GM18505 (cell line): ENCODE data around the gene RABGAP1L.

ENCODE experiments used
- ATAC-seq: cut with Tn5 transposase; IDR thresholded peaks from one replicate; pipeline ENCODE4 v1.9.1; 2021; ENCODE audit not compliant: unreplicated experiment
- POLR2A ChIP-seq: IDR thresholded peaks from 4 replicates; pipeline ENCODE4 v1.6.1; 2011; ENCODE audit warnings: borderline replicate concordance; ENCODE audit not compliant: insufficient read depth, insufficient read length; ENCODE audit errors: extremely low read depth

RABGAP1L gene

DNA sequence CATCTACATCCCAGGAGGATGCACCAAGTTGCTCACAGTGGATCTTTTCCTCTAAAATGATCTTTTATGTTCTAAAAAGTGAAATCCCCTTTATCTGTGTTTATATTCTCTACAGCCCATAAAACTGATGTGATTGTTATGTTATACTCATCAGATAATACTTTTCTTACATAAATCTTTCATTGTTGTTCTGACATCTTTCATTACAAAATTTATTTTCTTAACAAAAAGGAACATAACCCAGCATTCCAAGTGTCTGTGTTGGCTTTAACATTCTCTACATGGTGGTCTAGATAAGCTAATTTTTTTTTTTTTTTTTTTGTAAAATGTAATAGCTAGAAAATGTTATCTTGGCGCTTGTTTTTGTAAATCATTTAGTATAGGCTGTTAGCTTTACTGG is 832.2 kb downstream of the RABGAP1L start:
- no peak for TF ChIP-seq POLR2A
- no peak for ATAC-seq

DNA sequence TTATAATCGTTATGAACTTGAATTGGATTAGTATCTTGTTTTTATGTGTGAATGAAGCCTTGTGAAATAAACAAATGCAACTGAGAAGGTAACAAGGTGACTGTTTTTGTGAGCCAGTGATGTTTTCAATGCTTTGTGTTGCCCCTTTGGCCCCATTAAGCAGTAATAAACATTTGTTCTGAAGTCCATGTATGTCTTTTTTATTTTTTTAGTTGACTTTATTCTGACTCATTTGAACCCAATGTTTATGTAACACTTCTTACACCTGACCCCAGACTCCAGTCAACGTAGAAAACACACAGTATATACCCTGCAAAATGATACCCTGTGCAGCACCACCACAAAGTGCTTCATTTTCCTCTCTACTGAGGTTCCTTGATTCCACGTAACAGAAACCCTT is 835.8 kb downstream of the RABGAP1L start:
- TF ChIP-seq POLR2A, result no peak
- no peak for ATAC-seq

DNA sequence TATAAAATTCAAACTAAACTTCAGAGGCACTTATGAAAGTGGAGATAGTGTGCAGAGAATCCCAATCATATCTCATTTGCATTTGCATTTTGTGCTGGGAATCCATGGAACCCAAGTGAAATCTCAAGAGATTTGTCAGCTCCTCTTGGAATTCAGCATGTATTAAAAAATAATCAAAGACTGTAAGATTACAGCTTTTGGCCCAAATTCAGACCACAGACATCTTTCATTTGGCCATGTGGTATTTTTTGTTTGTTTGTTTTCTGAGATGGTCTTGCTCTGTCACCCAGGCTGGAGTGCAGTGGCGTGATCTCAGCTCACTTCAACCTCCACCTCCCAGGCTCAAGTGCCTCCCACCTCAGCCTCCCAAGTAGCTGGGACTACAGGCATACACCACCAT is 836.6 kb downstream of the RABGAP1L start:
- no peak for ATAC-seq
- no peak for TF ChIP-seq POLR2A

DNA sequence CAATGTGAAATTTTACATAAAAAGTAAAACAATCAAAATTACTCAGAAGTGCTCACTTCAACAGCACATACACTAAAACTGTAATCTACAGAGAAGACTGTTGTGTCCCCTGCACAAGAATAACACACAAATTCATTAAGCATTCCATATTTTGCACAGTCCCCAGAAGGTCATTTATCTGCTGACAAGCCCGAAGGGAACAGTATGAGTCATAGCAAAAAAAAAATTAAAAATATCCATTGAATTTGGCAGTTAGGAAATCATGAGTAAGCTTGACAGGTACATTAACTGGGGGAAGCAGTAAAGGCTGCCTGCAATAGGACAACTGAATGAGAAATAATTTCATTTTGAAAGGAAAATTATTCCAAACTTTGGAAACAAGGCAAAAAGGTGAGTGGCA is 837.2 kb downstream of the RABGAP1L start:
- no peak for TF ChIP-seq POLR2A
- no peak for ATAC-seq

DNA sequence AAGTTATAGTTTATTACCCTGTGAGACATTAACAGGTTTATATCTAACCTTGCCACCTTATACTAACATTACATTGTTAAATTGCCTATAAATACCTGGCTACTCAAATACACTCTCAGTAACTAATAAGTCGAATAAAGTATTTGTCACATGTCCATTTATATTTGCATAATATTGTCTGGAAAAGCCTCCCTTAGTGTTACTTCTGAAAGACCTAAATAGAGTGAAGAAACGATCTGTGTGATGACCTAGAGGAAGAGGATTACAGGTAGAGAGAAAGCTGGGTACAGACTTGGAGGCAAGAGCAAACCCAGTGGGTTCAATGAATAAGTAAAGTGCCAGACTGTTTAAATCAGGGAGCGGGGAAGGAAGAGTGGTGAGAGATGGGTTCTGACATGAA is 837.7 kb downstream of the RABGAP1L start:
- no peak for ATAC-seq
- no peak for TF ChIP-seq POLR2A

DNA sequence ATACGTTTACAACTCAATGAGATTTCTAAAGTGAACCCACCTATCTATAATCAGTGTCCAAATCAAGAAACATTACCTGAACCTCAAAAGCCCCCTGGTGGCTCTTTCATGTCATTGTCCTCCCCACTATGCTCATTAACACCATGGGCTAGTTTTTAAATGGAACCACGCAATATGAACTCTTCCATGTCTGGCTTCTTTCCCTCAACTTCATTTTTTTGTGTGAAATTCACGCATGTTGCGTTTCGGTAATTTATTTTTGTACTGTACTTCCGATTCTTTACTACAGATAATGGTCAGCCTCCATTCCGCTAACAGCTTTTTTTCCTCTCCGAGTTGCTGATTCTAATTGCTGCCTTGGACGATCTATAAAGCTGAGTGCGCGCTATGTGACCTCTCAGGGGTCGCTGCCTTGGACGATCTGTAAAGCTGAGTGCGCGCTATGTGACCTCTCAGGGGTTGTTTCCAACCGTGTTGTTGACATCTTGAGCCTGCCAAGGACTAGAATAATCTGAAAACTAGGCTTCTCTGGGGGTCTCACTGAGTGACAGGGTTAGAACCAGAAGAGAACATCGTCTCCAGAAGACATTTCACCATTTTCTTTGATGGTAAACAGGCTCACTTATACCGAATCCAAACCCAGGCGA is 839.4 kb downstream of the RABGAP1L start:
- ATAC-seq, result peak; percentile 0
- no peak for TF ChIP-seq POLR2A

DNA sequence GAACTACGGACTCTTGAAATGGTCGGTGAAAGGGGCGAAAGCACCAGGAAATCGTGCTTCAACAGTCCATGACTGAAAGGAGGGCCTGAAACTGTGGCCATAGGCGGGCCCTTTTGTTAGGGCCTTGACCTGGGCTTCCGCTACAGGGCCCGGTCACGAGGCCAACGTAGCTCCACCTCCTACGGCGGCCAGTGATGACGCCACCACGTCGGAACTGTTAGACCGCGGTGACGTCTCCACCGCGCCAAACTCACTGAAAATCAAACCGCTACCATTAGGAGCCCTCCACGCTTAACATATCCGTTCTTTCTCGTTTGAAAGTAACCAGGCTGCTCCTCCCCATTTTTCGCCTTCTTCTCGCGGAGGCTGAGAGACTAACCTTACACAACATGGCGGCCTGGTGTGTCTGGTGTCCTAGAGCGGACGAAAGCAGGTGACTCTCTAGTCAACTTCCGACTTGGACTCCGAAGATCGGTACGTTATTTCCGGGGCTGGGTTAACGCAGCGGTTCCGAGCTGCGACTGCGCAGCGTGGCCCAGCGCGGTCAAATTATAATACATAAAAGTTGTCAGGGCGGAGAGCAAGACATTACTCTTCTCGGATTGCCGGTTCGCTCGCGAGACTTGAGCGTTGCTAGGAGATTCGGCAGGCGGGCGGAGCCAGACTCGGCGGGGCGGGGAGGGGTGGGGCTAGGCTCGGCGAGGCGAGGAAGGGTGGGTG is 840.1 kb downstream of the RABGAP1L start:
- peak; percentile 73 for ATAC-seq
- peak; percentile 98 for TF ChIP-seq POLR2A

DNA sequence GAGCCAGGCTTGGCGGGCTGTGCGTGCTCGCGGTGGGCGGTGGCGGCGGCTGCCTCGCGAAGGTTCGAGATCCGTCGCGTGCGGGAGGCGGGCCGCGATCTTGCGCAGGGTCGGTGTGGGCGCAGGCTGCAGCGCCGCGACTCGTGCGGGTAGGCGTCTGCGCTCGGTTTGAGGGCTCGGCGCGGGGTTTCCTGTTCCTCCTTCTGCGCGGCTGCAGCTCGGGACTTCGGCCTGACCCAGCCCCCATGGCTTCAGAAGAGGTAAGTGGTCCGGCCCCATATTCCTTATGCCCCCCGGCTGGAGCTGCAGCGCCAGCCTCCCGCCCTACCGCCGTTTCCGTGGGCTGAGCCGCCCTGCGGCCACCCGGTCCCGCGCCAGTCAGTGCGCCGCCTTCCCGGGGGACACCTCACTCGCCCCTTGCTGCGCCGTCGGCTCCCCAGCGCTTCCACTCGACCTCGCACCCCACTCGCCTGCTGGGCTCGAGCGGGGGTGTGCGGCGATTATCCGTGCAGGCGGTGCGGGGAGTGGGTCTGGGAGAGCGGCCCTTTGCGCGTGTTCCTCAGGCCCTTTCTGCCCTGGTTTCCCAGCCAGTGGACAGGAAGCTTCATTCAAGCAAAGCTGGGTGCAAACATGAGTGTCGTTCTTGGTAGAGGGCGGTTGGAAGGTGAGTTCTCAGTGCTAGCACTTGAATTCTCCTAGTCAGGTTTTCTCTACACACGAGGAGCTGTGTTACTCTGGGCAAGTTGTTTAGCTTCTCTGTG is 840.8 kb downstream of the RABGAP1L start, which contains the start of gene CACYBP:
TSS of gene CACYBP (plus strand) at position 12 of the 761 bp plus-strand sequence. CDS start at position 246, 234 bp downstream.
- peak; percentile 12 for ATAC-seq
- no peak for TF ChIP-seq POLR2A

DNA sequence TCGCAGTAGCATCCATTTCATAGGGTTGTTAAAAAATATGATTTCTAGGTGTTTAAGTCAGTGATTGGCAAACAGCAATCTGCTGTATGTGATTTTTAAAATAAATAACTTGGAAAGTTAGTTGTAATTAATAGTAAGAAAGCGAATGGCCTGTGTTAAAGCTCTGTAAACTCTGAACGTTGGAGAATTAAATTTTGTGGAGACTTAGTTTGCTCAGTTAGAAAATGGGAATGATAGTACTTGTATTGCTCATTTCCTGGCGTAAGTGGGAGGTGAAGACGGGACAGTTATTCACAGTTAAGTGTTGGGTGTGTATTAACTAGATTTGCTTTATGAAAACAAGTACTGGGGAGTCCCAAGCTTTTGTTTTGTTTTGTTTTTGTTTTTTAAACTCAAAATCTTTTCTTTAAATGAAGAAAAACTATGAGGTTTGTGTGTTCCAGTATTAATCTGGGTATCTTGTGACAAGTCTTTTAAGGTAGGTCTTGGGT is 841.4 kb downstream of the RABGAP1L start:
- ATAC-seq, result no peak
- no peak for TF ChIP-seq POLR2A

DNA sequence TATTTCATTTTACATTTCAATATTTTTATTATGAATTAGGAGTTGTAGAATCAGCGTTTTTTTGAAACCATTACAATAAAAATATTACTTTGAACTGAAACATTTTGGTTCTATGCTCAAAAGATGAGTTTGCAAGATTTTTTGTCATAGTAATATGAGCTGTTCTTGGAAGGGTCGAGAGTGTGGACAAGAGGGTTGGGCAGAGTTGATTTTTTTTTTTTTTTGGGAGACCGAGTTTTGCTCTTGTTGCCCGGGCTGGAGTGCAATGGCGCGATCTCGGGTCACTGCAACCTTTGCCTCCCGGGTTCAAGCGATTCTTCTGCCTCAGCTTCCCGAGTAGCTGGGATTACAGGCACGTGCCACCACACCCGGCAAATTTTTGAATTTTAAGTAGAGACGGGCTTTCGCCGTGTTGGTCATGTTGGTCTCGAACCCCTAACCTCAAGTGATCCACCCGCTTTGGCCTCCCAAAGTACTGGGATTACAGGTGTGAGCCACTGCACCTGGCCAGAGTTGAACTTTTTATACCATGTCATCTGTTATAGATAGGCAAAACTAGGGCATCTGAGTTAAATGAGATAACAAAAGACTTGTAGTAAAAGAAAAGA is 843.7 kb downstream of the RABGAP1L start:
- TF ChIP-seq POLR2A, result no peak
- no peak for ATAC-seq

DNA sequence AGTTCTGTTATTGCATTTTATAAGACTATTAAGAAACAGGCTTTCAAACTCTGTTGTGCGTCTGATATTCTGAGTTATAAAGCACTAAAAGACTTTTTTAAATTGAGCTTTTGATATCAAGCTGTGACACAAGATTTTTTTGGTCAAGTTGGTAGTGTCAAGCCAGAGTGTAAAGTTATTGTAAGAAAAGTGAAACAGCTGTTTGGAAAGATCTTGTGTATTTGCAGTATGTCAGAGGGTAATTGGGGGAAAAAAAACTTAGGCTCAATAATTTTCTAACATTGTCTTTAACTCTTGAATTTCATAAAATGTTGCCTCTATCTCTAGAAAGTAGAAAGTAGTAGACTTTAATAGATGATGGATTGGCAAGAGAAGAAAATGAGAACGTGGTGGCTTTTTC is 844.2 kb downstream of the RABGAP1L start:
- no peak for ATAC-seq
- TF ChIP-seq POLR2A, result no peak

DNA sequence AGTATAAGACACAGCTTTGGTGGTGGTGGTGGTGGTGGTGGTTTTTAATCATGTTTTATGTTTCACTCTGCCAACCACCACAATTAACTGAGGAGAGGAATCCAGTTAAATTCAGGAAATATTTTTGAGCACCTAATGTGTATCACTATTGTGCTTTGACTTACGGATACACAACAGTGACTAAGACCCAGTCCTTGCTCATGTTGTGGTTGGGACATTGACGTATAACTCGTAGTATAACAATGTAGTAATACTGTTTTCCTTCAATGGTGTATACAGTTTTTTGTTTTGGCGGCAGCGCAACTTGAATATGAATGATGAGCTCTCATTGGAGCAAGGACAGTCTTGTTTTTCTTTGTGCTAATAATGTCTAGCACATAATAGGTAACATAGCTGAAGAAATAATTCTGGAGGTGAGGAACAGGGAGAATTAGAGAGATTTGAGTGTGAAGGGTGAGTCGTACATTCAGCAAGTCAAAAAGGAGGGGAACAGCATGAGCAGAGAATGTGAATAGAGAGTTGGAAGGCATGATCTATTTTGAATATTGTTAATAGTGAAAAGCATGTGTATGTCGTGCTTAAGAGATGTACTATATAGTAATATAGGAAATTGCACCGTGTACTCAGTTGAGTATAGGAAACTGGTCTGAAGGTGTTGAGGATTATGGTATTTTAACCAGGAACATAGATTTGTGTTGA is 845.9 kb downstream of the RABGAP1L start:
- no peak for ATAC-seq
- TF ChIP-seq POLR2A, result no peak
